ENCODE results near the gene FBRSL1. TPM values are rescaled to one million over a fixed set of nuclear protein-coding genes. Genes with fewer than 3 reads are reported as not detected.

FBRSL1 gene
- total and polyA plus RNA-seq, 7 donors: 3.9 to 37.0 (median 10.3) TPM

DNA sequence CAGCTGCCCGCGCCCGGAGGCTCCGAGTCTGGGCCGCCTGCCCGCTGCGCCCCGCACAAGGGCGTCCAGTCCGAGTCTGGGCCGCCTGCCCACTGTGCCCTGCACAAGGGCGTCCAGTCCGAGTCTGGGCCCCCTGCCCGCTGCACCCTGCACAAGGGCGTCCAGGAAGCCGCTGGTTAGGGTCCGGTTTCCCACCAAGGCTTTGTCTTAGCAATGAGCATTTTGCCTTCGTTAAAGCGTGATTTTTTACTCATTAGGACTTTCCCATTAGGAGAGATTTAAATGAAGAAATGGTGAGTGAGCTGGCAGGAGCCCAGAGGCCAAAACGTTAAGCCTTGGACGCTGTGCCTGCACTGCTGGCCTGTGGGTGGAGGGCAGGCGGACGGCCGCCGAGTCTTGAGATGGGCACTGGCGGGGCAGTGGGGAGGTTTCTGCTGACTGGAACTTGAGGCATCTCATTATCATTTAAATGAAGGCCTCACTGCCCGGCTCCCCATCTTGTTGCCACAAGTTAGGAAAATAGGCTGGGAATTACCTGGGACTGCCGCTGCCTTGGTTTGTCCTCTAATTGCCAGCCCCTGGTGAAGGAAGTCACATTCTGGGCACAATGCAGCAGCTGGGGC is 36.0 kb downstream of the FBRSL1 start:
- peaks cover 0 to 14% (median 4%) of the 10 kb centered on the region in 4 donors for H3K4me1 ChIP-seq

DNA sequence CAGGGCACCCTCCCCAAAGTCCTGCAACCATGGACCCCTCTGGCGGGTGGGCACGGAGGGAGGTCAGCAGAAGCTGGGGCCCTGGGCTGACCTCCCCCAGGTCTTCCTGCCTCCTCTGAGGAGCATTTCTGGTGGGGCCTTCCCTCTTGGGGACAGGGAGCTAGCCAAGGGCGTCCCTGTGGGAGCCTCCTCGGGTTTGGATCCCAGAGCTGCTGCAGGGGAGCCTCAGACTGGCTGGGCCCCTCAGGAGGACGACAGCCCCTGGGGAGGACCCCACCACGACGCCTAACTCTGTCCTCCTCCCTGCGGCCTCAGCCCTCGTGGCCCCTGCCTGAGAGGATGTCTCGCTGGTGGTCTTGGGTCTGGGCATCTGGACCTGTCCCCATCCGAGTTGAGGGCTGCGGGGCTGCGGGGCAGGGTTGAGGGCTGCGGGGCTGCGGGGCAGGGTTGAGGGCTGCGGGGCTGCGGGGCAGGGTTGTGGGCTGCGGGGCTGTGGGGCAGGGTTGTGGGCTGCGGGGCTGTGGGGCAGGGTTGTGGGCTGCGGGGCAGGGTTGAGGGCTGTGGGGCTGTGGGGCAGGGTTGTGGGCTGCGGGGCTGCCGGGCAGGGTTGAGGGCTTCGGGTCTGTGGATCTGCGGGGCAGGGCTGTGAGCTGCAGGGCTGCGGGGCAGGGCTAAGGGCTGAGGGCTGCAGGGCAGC is 37.4 kb downstream of the FBRSL1 start:
- DNase-seq: no peak
- Histone ChIP-seq H3K36me3 (peaks cover 0 to 10% (median 0%) of the 10 kb centered on the region in 4 donors), H3K4me1 (peaks cover 0 to 14% (median 4%) of the 10 kb centered on the region in 4 donors), H3K4me3 (no peak overlapping the region), H3K27ac (no peak overlapping the region), H3K27me3 (no peaks in the 10 kb centered on the region), H3K9me3 (no peaks in the 10 kb centered on the region)
- intact Hi-C loops (cut with DNase I): no loop called here
- TF ChIP-seq, protein P1, sequence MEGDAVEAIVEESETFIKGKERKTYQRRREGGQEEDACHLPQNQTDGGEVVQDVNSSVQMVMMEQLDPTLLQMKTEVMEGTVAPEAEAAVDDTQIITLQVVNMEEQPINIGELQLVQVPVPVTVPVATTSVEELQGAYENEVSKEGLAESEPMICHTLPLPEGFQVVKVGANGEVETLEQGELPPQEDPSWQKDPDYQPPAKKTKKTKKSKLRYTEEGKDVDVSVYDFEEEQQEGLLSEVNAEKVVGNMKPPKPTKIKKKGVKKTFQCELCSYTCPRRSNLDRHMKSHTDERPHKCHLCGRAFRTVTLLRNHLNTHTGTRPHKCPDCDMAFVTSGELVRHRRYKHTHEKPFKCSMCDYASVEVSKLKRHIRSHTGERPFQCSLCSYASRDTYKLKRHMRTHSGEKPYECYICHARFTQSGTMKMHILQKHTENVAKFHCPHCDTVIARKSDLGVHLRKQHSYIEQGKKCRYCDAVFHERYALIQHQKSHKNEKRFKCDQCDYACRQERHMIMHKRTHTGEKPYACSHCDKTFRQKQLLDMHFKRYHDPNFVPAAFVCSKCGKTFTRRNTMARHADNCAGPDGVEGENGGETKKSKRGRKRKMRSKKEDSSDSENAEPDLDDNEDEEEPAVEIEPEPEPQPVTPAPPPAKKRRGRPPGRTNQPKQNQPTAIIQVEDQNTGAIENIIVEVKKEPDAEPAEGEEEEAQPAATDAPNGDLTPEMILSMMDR (IDR thresholded peaks at IDR 0.05): no peak
- TF ChIP-seq POLR2AphosphoS5 (IDR thresholded peaks at IDR 0.05) (no peak), POLR2A (IDR thresholded peaks at IDR 0.05) (no peak), EP300 (IDR thresholded peaks at IDR 0.05) (no peak)
- WGBS, 2 donors: 94% methylated on average over 25 of the region's 25 CpGs

More for the DNA sequence above, 36.0 kb downstream of the FBRSL1 start:
- Histone ChIP-seq H3K27me3 (no peaks in the 10 kb centered on the region), H3K4me3 (no peak overlapping the region), H3K27ac (no peak overlapping the region), H3K36me3 (peaks cover 0 to 10% (median 0%) of the 10 kb centered on the region in 4 donors), H3K9me3 (no peaks in the 10 kb centered on the region)
- 94% methylated on average over 28 of the region's 28 CpGs for WGBS, 2 donors
- TF ChIP-seq POLR2A (IDR thresholded peaks at IDR 0.05) (no peak), POLR2AphosphoS5 (IDR thresholded peaks at IDR 0.05) (no peak), EP300 (IDR thresholded peaks at IDR 0.05) (no peak)
- TF ChIP-seq, protein P1 (IDR thresholded peaks at IDR 0.05): no peak
- no peak for DNase-seq
- intact Hi-C loops (cut with DNase I): no loop called here

GRCh38 chr12:132527883-132528264 is 37.9 kb downstream of the FBRSL1 start:
- Histone ChIP-seq H3K4me3 (no peak overlapping the region), H3K27me3 (no peaks in the 10 kb centered on the region), H3K36me3 (peaks cover 0 to 10% (median 0%) of the 10 kb centered on the region in 4 donors), H3K9me3 (no peaks in the 10 kb centered on the region), H3K4me1 (peaks cover 0 to 14% (median 4%) of the 10 kb centered on the region in 4 donors), H3K27ac (no peak overlapping the region)
- TF ChIP-seq POLR2AphosphoS5 (IDR thresholded peaks at IDR 0.05): no peak
- TF ChIP-seq EP300 (IDR thresholded peaks at IDR 0.05): no peak
- TF ChIP-seq POLR2A (IDR thresholded peaks at IDR 0.05): no peak
- no peak for DNase-seq
- intact Hi-C loops (cut with DNase I): no loop called here
- WGBS, 2 donors: 96% methylated on average over 11 of the region's 11 CpGs

GRCh38 chr12:132528564-132529106 is 38.7 kb downstream of the FBRSL1 start:
- TF ChIP-seq POLR2AphosphoS5 (IDR thresholded peaks at IDR 0.05) (no peak), POLR2A (IDR thresholded peaks at IDR 0.05) (no peak), EP300 (IDR thresholded peaks at IDR 0.05) (no peak)
- TF ChIP-seq, protein P1 (IDR thresholded peaks at IDR 0.05): no peak
- no peak overlapping the region for H3K4me3 ChIP-seq
- no peak for DNase-seq
- intact Hi-C loops (cut with DNase I): no loop called here
- H3K36me3 ChIP-seq: peaks cover 0 to 10% (median 0%) of the 10 kb centered on the region in 4 donors
- H3K27ac ChIP-seq: no peak overlapping the region
- no peaks in the 10 kb centered on the region for H3K9me3 ChIP-seq
- H3K4me1 ChIP-seq: peaks cover 0 to 7% (median 2%) of the 10 kb centered on the region in 4 donors
- 66 to 77% methylated on average over 21 of the region's 21 CpGs for WGBS, 2 donors
- no peaks in the 10 kb centered on the region for H3K27me3 ChIP-seq

Data from sigmoid colon (tissue), 7 donors.